ENCODE data around the gene KRTAP19-6. TPM values are rescaled to one million over a fixed set of nuclear protein-coding genes. Genes with fewer than 3 reads are reported as not detected.
"Not testable (repeated sequence)": the region's sequence is repeated elsewhere in the genome, so short reads cannot be mapped to it uniquely, and the experiment has no call there.

The KRTAP19-6 gene
- not detected for total RNA-seq

- DNase-seq (ENCODE audit: low spot score): no peak
- no peak for ATAC-seq
- intact Hi-C loops (cut with DNase I): no loop called here
Observed at GRCh38 chr21:30541764-30542163, at the start of gene KRTAP19-6. TSS of gene KRTAP19-6 (minus strand) at chr21:30541864. CDS start at chr21:30541833, 31 bp downstream.

- ATAC-seq: no peak
- intact Hi-C loops (cut with DNase I): no loop called here
Observed at GRCh38 chr21:30590297-30590696, 48.6 kb upstream of the KRTAP19-6 start, which contains the start of gene KRTAP22-2. TSS of gene KRTAP22-2 (minus strand) at chr21:30590397.

GRCh38 chr21:30582870-30583269, 41.2 kb upstream of the KRTAP19-6 start:
- intact Hi-C loops (cut with DNase I): no loop called here
- no peak for ATAC-seq

More at GRCh38 chr21:30590297-30590696, 48.6 kb upstream of the KRTAP19-6 start, which contains the start of gene KRTAP22-2:
- DNase-seq (ENCODE audit: low spot score): no peak

GRCh38 chr21:30580132-30580531, 38.5 kb upstream of the KRTAP19-6 start:
- DNase-seq (ENCODE audit: low spot score): no peak
- intact Hi-C loops (cut with DNase I): no loop called here
- no peak for ATAC-seq

More at GRCh38 chr21:30582870-30583269, 41.2 kb upstream of the KRTAP19-6 start:
- DNase-seq (ENCODE audit: low spot score): no peak

GRCh38 chr21:30579346-30579745, 37.7 kb upstream of the KRTAP19-6 start:
- intact Hi-C loops (cut with DNase I): no loop called here
- ATAC-seq: no peak
- no peak for DNase-seq (ENCODE audit: low spot score)

- intact Hi-C loops (cut with DNase I): no loop called here
- ATAC-seq (no peak), DNase-seq (ENCODE audit: low spot score) (no peak)
Observed at GRCh38 chr21:30577766-30578165, 36.1 kb upstream of the KRTAP19-6 start.

- DNase-seq (ENCODE audit: low spot score) (no peak), ATAC-seq (no peak)
- intact Hi-C loops (cut with DNase I): no loop called here
Observed at GRCh38 chr21:30567617-30568016, 26.0 kb upstream of the KRTAP19-6 start.

- intact Hi-C loops (cut with DNase I): no loop called here
- no peak for ATAC-seq
- no peak for DNase-seq (ENCODE audit: low spot score)
Observed at GRCh38 chr21:30563630-30564029, 22.0 kb upstream of the KRTAP19-6 start.

- ATAC-seq: no peak
- intact Hi-C loops (cut with DNase I): no loop called here
Observed at GRCh38 chr21:30563072-30563471, 21.4 kb upstream of the KRTAP19-6 start.

GRCh38 chr21:30561957-30562356, 20.3 kb upstream of the KRTAP19-6 start:
- ATAC-seq (no peak), DNase-seq (ENCODE audit: low spot score) (no peak)
- intact Hi-C loops (cut with DNase I): no loop called here

More at GRCh38 chr21:30563072-30563471, 21.4 kb upstream of the KRTAP19-6 start:
- DNase-seq (ENCODE audit: low spot score): no peak

- DNase-seq (ENCODE audit: low spot score): no peak
- ATAC-seq: no peak
- intact Hi-C loops (cut with DNase I): no loop called here
Observed at GRCh38 chr21:30561264-30561895, 19.7 kb upstream of the KRTAP19-6 start, which contains the start of gene KRTAP19-7. TSS of gene KRTAP19-7 (minus strand) at chr21:30561314. CDS start at chr21:30561289, 25 bp downstream.

- DNase-seq (ENCODE audit: low spot score): no peak
- intact Hi-C loops (cut with DNase I): no loop called here
- no peak for ATAC-seq
Observed at GRCh38 chr21:30555095-30555494, 13.4 kb upstream of the KRTAP19-6 start.

- DNase-seq (ENCODE audit: low spot score) (no peak), ATAC-seq (no peak)
- intact Hi-C loops (cut with DNase I): no loop called here
Observed at GRCh38 chr21:30552782-30553181, 11.1 kb upstream of the KRTAP19-6 start.

GRCh38 chr21:30518876-30519275, 22.8 kb downstream of the KRTAP19-6 start:
- no peak for ATAC-seq
- intact Hi-C loops (cut with DNase I): no loop called here

GRCh38 chr21:30515681-30516080, 26.0 kb downstream of the KRTAP19-6 start:
- intact Hi-C loops (cut with DNase I): no loop called here
- ATAC-seq (no peak), DNase-seq (ENCODE audit: low spot score) (no peak)

More at GRCh38 chr21:30518876-30519275, 22.8 kb downstream of the KRTAP19-6 start:
- DNase-seq (ENCODE audit: low spot score): no peak

GRCh38 chr21:30505621-30506205, 36.0 kb downstream of the KRTAP19-6 start:
- ATAC-seq; DNase-seq (ENCODE audit: low spot score); intact Hi-C loops (cut with DNase I): not testable (repeated sequence)

- intact Hi-C loops (cut with DNase I): no loop called here
- ATAC-seq: no peak
- DNase-seq (ENCODE audit: low spot score): no peak
Observed at GRCh38 chr21:30502041-30502440, 39.6 kb downstream of the KRTAP19-6 start, which contains the start of gene KRTAP19-5. TSS of gene KRTAP19-5 (minus strand) at chr21:30502141. CDS start at chr21:30502090, 51 bp downstream.

- intact Hi-C loops (cut with DNase I): no loop called here
- no peak for ATAC-seq
Observed at GRCh38 chr21:30497065-30497464, 44.6 kb downstream of the KRTAP19-6 start, which contains the start of gene KRTAP19-4. TSS of gene KRTAP19-4 (minus strand) at chr21:30497165. CDS start at chr21:30497110, 55 bp downstream.

GRCh38 chr21:30491963-30492428, 49.7 kb downstream of the KRTAP19-6 start, which contains the start of gene KRTAP19-3:
TSS of gene KRTAP19-3 (minus strand) at chr21:30492013. CDS start at chr21:30491957, 56 bp downstream.
- ATAC-seq: no peak
- intact Hi-C loops (cut with DNase I): no loop called here
- DNase-seq (ENCODE audit: low spot score): no peak

More at GRCh38 chr21:30497065-30497464, 44.6 kb downstream of the KRTAP19-6 start, which contains the start of gene KRTAP19-4:
- DNase-seq (ENCODE audit: low spot score): no peak

Data from sciatic nerve (tissue), 2 donors.